Mucosa of descending colon (tissue), 3 donors: ENCODE measurements around the gene LYRM7. TPM values are rescaled to one million over a fixed set of nuclear protein-coding genes. Genes with fewer than 3 reads are reported as not detected.
"Not testable (repeated sequence)": the region's sequence is repeated elsewhere in the genome, so short reads cannot be mapped to it uniquely, and the experiment has no call there.

Experiments
- ATAC-seq: fragments of 200-7000 bp; cut with Tn5 transposase; one replicate; pipeline ENCODE4 v1.9.1; 2020; ENCODE audit warnings: mild to moderate bottlenecking, moderate library complexity
- DNase-seq, 3 donors: peaks; one replicate each; pipeline ENCODE4 v3.0.0-alpha.2; 2020
- H3K36me3 ChIP-seq: fragments of 200-600 bp; one replicate; pipeline ENCODE4 v1.8.0; 2021; ENCODE audit warnings: low read depth, mild to moderate bottlenecking
- H3K4me1 ChIP-seq: fragments of 200-600 bp; one replicate; pipeline ENCODE4 v1.8.0; 2021; ENCODE audit warnings: low read depth, mild to moderate bottlenecking
- H3K4me3 ChIP-seq: fragments of 200-600 bp; one replicate; pipeline ENCODE4 v1.8.0; 2021; ENCODE audit warnings: mild to moderate bottlenecking
- H3K9me3 ChIP-seq: fragments of 200-600 bp; one replicate; pipeline ENCODE4 v1.8.0; 2021; ENCODE audit warnings: mild to moderate bottlenecking
- CTCF ChIP-seq: fragments of 200-600 bp; IDR thresholded peaks from one replicate; pipeline ENCODE4 v1.8.0; 2022; ENCODE audit warnings: antibody characterized with exemption, mild to moderate bottlenecking
- intact Hi-C, 2 donors: fragments of 100-400 bp; cut with DNase I in 1 of 2; cut with micrococcal nuclease in 1 of 2; formaldehyde crosslinking; loops; one replicate each; pipeline versions ENCODE4 v1.11.0 to v1.11.1; 2022; cut with DNase I, micrococcal nuclease
- total RNA-seq, 3 donors: library from RNA; stranded (reverse); fragmentation: NEBNext Ultra II Directional in 2 of 3; extraction: Animal tissue kit (Norgen Biotek cat#: 25700) in 2 of 3; gene quantifications; one replicate each; pipeline versions ENCODE4 v1.2.1 to v1.2.4, GENCODE V29; 2021 to 2023
- donor health status: DM: no; HTN: no; CAD: no; lungs with moderate emphysema.
- donor health status: DM: no; HTN: no; CAD: no.
- donor health status: DM: no; HTN: yes; CAD: no.

LYRM7 gene
- total RNA-seq, 3 donors from 2014 or later = 11.2 to 12.9 (median 11.7) TPM

DNA sequence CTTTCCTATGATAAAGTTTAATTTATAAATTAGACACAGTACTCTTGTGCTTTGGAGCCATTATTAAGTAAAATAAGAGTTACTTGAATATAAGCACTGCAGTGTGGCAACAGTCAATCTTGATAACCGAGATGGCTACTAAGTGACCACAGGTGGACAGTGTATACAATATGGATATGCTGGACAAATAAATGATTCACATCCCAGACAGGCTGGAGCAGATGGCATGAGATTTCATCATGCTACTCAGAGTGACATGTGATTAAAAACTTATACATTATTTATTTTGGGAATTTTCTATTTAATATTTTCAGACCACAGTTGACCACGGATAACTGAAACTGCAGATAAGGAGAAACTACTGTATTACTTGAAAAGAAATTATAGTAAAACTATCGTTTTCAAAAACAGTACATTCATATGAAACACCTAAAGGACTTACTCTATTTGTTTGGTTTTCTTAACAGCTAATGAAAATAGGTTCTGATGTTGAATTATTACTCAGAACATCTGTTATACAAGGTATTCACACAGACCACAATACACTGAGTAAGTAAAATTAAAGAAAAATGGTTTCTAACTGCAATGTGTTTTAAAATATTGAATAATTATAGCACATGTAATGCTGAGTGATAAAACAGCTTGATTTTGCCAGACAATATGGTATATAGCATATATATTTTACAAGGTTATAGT lies 16.0 kb downstream of the LYRM7 start:
- ATAC-seq (no peak), DNase-seq (no peak)
- Histone ChIP-seq H3K9me3 (no peaks in the 10 kb centered on the region), H3K4me1 (no peaks in the 10 kb centered on the region), H3K36me3 (no peaks in the 10 kb centered on the region), H3K4me3 (no peak overlapping the region)
- no peak for TF ChIP-seq CTCF
- intact Hi-C loops = no loop called here

DNA sequence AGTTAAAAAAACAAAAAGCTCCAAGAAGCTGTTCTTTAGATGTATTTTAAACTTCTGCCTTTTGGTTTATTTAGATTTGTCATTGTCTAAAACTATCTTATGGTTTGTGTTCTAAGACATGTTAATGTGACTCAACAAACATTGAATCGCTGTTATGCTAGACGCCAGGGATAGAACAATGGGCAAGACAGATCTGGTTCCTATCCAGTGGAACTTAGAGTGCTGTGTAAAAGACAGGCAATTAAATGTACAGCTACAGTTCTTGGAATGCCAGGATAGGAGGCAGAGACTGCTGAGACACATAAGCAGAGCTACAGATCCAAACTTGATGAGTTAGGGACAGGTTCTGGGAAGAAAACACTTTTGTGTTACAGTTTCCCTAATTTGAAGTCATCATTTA lies 22.4 kb downstream of the LYRM7 start:
- Histone ChIP-seq H3K4me3 (no peak overlapping the region), H3K36me3 (no peaks in the 10 kb centered on the region), H3K9me3 (no peaks in the 10 kb centered on the region), H3K4me1 (peaks cover 4% of the 10 kb centered on the region)
- intact Hi-C loops = no loop called here
- no peak for TF ChIP-seq CTCF
- DNase-seq (no peak), ATAC-seq (peak; percentile 75)

GRCh38 chr5:131193897-131194296 lies 23.2 kb downstream of the LYRM7 start:
- intact Hi-C loops, DNase-seq, H3K4me1 ChIP-seq, H3K9me3 ChIP-seq, H3K36me3 ChIP-seq, H3K4me3 ChIP-seq: not testable (repeated sequence)
- ATAC-seq = peak; percentile 51

DNA sequence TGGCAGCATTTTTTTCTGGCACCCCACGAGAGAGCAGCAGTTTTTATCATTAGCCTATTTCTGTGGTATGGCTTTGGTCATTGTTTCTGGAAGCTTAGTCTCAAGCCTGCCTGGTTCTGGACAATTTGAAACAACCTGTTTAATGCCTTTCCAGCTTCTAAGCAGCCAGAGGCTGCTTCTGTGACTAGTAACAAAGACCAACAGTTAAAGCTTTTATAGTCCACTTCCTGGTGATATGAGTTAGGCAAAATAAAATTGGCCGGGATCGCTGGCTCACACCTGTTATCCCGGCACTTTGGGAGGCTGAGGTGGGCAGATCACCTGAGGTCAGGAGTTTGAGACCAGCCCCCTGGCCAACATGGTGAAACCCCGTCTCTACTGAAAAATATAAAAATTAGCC lies 24.0 kb downstream of the LYRM7 start:
- ATAC-seq (peak; percentile 90), DNase-seq (peak in 2 of 3 donors; percentile 37 to 42)
- no peak for TF ChIP-seq CTCF
- Histone ChIP-seq H3K9me3 (no peaks in the 10 kb centered on the region), H3K4me1 (peaks cover 4% of the 10 kb centered on the region), H3K36me3 (no peaks in the 10 kb centered on the region), H3K4me3 (no peak overlapping the region)
- intact Hi-C loops = no loop called here

- ATAC-seq = no peak
- no peaks in the 10 kb centered on the region for H3K9me3 ChIP-seq
- DNase-seq = no peak
- no peak for TF ChIP-seq CTCF
- H3K4me1 ChIP-seq = peaks cover 4% of the 10 kb centered on the region
- H3K36me3 ChIP-seq = no peaks in the 10 kb centered on the region
- H3K4me3 ChIP-seq = no peak overlapping the region
- intact Hi-C loops = no loop called here
These were observed 25.0 kb downstream of the LYRM7 start for GRCh38 chr5:131195696-131196095.

GRCh38 chr5:131196331-131196730 lies 25.6 kb downstream of the LYRM7 start:
- DNase-seq (no peak), ATAC-seq (no peak)
- no peaks in the 10 kb centered on the region for H3K36me3 ChIP-seq
- TF ChIP-seq CTCF = no peak
- H3K4me1 ChIP-seq = peaks cover 4% of the 10 kb centered on the region
- intact Hi-C loops = no loop called here
- H3K9me3 ChIP-seq = no peaks in the 10 kb centered on the region
- H3K4me3 ChIP-seq = no peak overlapping the region
